ENCODE measurements around the gene GLDN.
A peak's percentile ranks its signal among the peaks of the same experiment; 100 is the strongest.
"Not testable (repeated sequence)": the region's sequence is repeated elsewhere in the genome, so short reads cannot be mapped to it uniquely, and the experiment has no call there.

The GLDN gene

GRCh38 chr15:51401051-51401780, 59.8 kb downstream of the GLDN start:
- TF ChIP-seq POLR2A (IDR thresholded peaks at IDR 0.05; ENCODE audit: low read depth, low read length), result no peak
- FAIRE-seq (no peak), DNase-seq (ENCODE audit: insufficient read length, low spot score) (no peak)

GRCh38 chr15:51401872-51402517, 60.5 kb downstream of the GLDN start:
- no peak for TF ChIP-seq POLR2A (IDR thresholded peaks at IDR 0.05; ENCODE audit: low read depth, low read length)
- FAIRE-seq (no peak), DNase-seq (ENCODE audit: insufficient read length, low spot score) (peak; percentile 38)

GRCh38 chr15:51403072-51403878, 61.8 kb downstream of the GLDN start:
- no peak for DNase-seq (ENCODE audit: insufficient read length, low spot score)

GRCh38 chr15:51403946-51404695, 62.7 kb downstream of the GLDN start:
- FAIRE-seq, result no peak
- no peak for TF ChIP-seq POLR2A (IDR thresholded peaks at IDR 0.05; ENCODE audit: low read depth, low read length)
- no peak for DNase-seq (ENCODE audit: insufficient read length, low spot score)

More at GRCh38 chr15:51403072-51403878, 61.8 kb downstream of the GLDN start:
- TF ChIP-seq POLR2A (IDR thresholded peaks at IDR 0.05; ENCODE audit: low read depth, low read length), result no peak
- FAIRE-seq, result no peak

- DNase-seq (ENCODE audit: insufficient read length, low spot score), result no peak
- no peak for FAIRE-seq
- no peak for TF ChIP-seq POLR2A (IDR thresholded peaks at IDR 0.05; ENCODE audit: low read depth, low read length)
These were observed 64.5 kb downstream of the GLDN start for GRCh38 chr15:51405693-51406523.

- FAIRE-seq, result no peak
- no peak for TF ChIP-seq POLR2A (IDR thresholded peaks at IDR 0.05; ENCODE audit: low read depth, low read length)
These were observed 72.9 kb downstream of the GLDN start for GRCh38 chr15:51414256-51414860.

GRCh38 chr15:51416129-51416528, 74.7 kb downstream of the GLDN start:
- FAIRE-seq, result no peak

More at GRCh38 chr15:51414256-51414860, 72.9 kb downstream of the GLDN start:
- no peak for DNase-seq (ENCODE audit: insufficient read length, low spot score)

GRCh38 chr15:51423040-51423439, 81.6 kb downstream of the GLDN start:
- DNase-seq (ENCODE audit: insufficient read length, low spot score); FAIRE-seq: not testable (repeated sequence)

More at GRCh38 chr15:51416129-51416528, 74.7 kb downstream of the GLDN start:
- TF ChIP-seq POLR2A (IDR thresholded peaks at IDR 0.05; ENCODE audit: low read depth, low read length), result no peak
- DNase-seq (ENCODE audit: insufficient read length, low spot score), result no peak

GRCh38 chr15:51424780-51425179, 83.3 kb downstream of the GLDN start:
- no peak for DNase-seq (ENCODE audit: insufficient read length, low spot score)
- FAIRE-seq, result no peak
- no peak for TF ChIP-seq POLR2A (IDR thresholded peaks at IDR 0.05; ENCODE audit: low read depth, low read length)

GRCh38 chr15:51425517-51426040, 84.1 kb downstream of the GLDN start:
- TF ChIP-seq POLR2A (IDR thresholded peaks at IDR 0.05; ENCODE audit: low read depth, low read length), result no peak
- FAIRE-seq (no peak), DNase-seq (ENCODE audit: insufficient read length, low spot score) (no peak)

GRCh38 chr15:51438526-51438925, 97.1 kb downstream of the GLDN start:
- FAIRE-seq, result no peak
- no peak for TF ChIP-seq POLR2A (IDR thresholded peaks at IDR 0.05; ENCODE audit: low read depth, low read length)
- no peak for DNase-seq (ENCODE audit: insufficient read length, low spot score)

GRCh38 chr15:51443282-51443914, 101.9 kb downstream of the GLDN start:
- no peak for FAIRE-seq
- TF ChIP-seq POLR2A (IDR thresholded peaks at IDR 0.05; ENCODE audit: low read depth, low read length), result no peak
- DNase-seq (ENCODE audit: insufficient read length, low spot score), result no peak
